ENCODE results near the gene TCF15.

The TCF15 gene

GRCh38 chr20:600141-600540, 10.0 kb downstream of the TCF15 start:
- DNase-seq (ENCODE audit: low read depth) = no peak
- TF ChIP-seq CTCF (conservative IDR thresholded peaks at IDR 0.05; ENCODE audit: low read length) = no peak
- H3K4me3 ChIP-seq (ENCODE audit: low read length) = no peak overlapping the region

GRCh38 chr20:598133-598850, 11.8 kb downstream of the TCF15 start:
- DNase-seq (ENCODE audit: low read depth) = no peak
- TF ChIP-seq CTCF (conservative IDR thresholded peaks at IDR 0.05; ENCODE audit: low read length) = no peak

GRCh38 chr20:597560-597959, 12.5 kb downstream of the TCF15 start:
- no peak for DNase-seq (ENCODE audit: low read depth)
- no peak overlapping the region for H3K4me3 ChIP-seq (ENCODE audit: low read length)
- TF ChIP-seq CTCF (conservative IDR thresholded peaks at IDR 0.05; ENCODE audit: low read length) = no peak

More at GRCh38 chr20:598133-598850, 11.8 kb downstream of the TCF15 start:
- no peak overlapping the region for H3K4me3 ChIP-seq (ENCODE audit: low read length)

GRCh38 chr20:595330-596308, 14.5 kb downstream of the TCF15 start:
- TF ChIP-seq CTCF (conservative IDR thresholded peaks at IDR 0.05; ENCODE audit: low read length) = no peak
- H3K4me3 ChIP-seq (ENCODE audit: low read length) = no peak overlapping the region
- DNase-seq (ENCODE audit: low read depth) = no peak

- DNase-seq (ENCODE audit: low read depth) = no peak
- H3K4me3 ChIP-seq (ENCODE audit: low read length) = no peak overlapping the region
- TF ChIP-seq CTCF (conservative IDR thresholded peaks at IDR 0.05; ENCODE audit: low read length) = no peak
These were observed 17.6 kb downstream of the TCF15 start for GRCh38 chr20:592506-592905.

DNA sequence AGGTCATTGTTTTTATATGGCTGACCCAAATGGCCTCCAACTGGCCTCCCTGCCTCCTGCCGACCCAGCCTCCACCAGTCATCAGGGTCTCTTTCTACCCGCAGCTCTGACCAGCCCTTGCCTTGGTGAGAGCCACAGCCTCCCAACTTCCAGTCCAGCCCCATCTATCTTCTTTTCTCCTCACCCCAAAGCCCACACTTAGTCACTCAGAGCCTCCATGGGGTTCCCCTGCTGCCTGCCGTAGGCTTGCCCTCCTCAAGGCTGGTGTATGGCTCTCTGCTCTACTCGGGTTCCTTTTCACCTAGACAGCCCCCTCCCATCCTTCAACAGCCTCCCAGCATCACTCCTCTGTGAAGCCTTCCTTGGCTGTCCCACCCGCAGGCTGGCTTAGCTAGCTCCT, 18.2 kb downstream of the TCF15 start:
- no peak overlapping the region for H3K4me3 ChIP-seq (ENCODE audit: low read length)
- no peak for TF ChIP-seq CTCF (conservative IDR thresholded peaks at IDR 0.05; ENCODE audit: low read length)
- no peak for DNase-seq (ENCODE audit: low read depth)
